ENCODE measurements around the gene EFHD1.
"Not testable (repeated sequence)": the region's sequence is repeated elsewhere in the genome, so short reads cannot be mapped to it uniquely, and the experiment has no call there.

Gene EFHD1

GRCh38 chr2:232707076-232707475 is 73.7 kb downstream of the EFHD1 start:
- DNase-seq: no peak
- H3K4me3 ChIP-seq (ENCODE audit: low read depth, low read length): no peak overlapping the region
- TF ChIP-seq, protein P1, sequence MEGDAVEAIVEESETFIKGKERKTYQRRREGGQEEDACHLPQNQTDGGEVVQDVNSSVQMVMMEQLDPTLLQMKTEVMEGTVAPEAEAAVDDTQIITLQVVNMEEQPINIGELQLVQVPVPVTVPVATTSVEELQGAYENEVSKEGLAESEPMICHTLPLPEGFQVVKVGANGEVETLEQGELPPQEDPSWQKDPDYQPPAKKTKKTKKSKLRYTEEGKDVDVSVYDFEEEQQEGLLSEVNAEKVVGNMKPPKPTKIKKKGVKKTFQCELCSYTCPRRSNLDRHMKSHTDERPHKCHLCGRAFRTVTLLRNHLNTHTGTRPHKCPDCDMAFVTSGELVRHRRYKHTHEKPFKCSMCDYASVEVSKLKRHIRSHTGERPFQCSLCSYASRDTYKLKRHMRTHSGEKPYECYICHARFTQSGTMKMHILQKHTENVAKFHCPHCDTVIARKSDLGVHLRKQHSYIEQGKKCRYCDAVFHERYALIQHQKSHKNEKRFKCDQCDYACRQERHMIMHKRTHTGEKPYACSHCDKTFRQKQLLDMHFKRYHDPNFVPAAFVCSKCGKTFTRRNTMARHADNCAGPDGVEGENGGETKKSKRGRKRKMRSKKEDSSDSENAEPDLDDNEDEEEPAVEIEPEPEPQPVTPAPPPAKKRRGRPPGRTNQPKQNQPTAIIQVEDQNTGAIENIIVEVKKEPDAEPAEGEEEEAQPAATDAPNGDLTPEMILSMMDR (IDR thresholded peaks at IDR 0.05; ENCODE audit: low read depth, low read length, missing control alignments): no peak
- no peaks in the 10 kb centered on the region for H3K27me3 ChIP-seq (replicated peaks)
- H3K36me3 ChIP-seq (replicated peaks): peaks cover 10% of the 10 kb centered on the region
- in situ Hi-C loops (cut with HindIII; ENCODE audit: low pct_ligation_motif_present, low sequenced_read_pairs): no loop called here
- H3K27ac ChIP-seq: no peak overlapping the region

GRCh38 chr2:232713505-232713904 is 80.1 kb downstream of the EFHD1 start:
- H3K36me3 ChIP-seq (replicated peaks): no peaks in the 10 kb centered on the region
- in situ Hi-C loops (cut with HindIII; ENCODE audit: low pct_ligation_motif_present, low sequenced_read_pairs): no loop called here
- H3K4me3 ChIP-seq (ENCODE audit: low read depth, low read length): no peak overlapping the region
- H3K27ac ChIP-seq: no peak overlapping the region
- H3K27me3 ChIP-seq (replicated peaks): no peaks in the 10 kb centered on the region
- DNase-seq: no peak
- TF ChIP-seq, protein P1 (IDR thresholded peaks at IDR 0.05; ENCODE audit: low read depth, low read length, missing control alignments): no peak

- DNase-seq: no peak
- Histone ChIP-seq H3K4me3 (ENCODE audit: low read depth, low read length) (no peak overlapping the region), H3K27ac (no peak overlapping the region), H3K27me3 (replicated peaks) (no peaks in the 10 kb centered on the region), H3K36me3 (replicated peaks) (no peaks in the 10 kb centered on the region)
- in situ Hi-C loops (cut with HindIII; ENCODE audit: low pct_ligation_motif_present, low sequenced_read_pairs): no loop called here
- TF ChIP-seq, protein P1 (IDR thresholded peaks at IDR 0.05; ENCODE audit: low read depth, low read length, missing control alignments): no peak
Measured at GRCh38 chr2:232714969-232715368, 81.6 kb downstream of the EFHD1 start.

GRCh38 chr2:232720056-232720455 is 86.7 kb downstream of the EFHD1 start:
- in situ Hi-C loops (cut with HindIII; ENCODE audit: low pct_ligation_motif_present, low sequenced_read_pairs); H3K36me3 ChIP-seq (replicated peaks); H3K27me3 ChIP-seq (replicated peaks); H3K27ac ChIP-seq; H3K4me3 ChIP-seq (ENCODE audit: low read depth, low read length); DNase-seq: not testable (repeated sequence)

DNA sequence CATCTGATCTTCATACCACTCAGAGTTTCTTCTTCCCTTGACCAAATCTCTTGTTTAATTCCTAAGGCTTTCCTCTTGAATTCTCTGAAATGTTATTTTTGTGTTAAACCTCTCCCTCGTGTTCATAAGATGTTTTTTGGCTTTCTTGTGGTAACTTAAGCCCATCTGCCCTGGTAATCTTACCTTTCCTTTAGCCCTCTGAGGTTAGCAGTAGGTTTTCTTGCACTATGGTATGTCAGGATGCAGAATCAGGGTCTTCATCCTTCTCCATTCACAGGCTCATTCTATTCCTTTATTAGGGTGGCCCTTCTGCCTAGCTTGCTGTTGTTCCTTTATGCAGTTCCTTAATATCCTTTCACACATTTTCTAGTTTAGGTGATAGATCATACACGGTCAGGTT is 87.9 kb downstream of the EFHD1 start:
- no peaks in the 10 kb centered on the region for H3K27me3 ChIP-seq (replicated peaks)
- H3K4me3 ChIP-seq (ENCODE audit: low read depth, low read length): no peak overlapping the region
- no peak overlapping the region for H3K27ac ChIP-seq
- peaks cover 3% of the 10 kb centered on the region for H3K36me3 ChIP-seq (replicated peaks)
- DNase-seq: no peak
- TF ChIP-seq, protein P1 (IDR thresholded peaks at IDR 0.05; ENCODE audit: low read depth, low read length, missing control alignments): no peak
- in situ Hi-C loops (cut with HindIII; ENCODE audit: low pct_ligation_motif_present, low sequenced_read_pairs): no loop called here

DNA sequence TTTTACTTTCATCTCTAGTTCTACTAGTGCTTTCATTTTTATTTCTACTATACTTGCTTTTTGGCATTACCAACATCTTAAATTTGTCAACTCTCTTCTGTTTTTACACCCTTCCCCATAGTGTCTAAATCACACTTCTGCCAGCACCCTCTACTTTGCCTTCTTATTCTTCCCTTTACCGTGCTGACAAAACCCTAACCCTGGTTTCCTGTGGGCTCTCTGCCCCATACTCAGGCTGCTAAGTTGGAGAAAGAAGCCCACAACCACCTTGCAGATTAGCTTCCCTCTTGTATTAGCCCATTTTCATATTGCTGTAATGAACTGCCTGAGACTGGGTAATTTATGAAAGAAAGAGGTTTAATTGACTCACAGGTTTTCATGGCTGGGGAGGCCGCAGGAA is 88.5 kb downstream of the EFHD1 start:
- Histone ChIP-seq H3K27ac (no peak overlapping the region), H3K27me3 (replicated peaks) (no peaks in the 10 kb centered on the region), H3K36me3 (replicated peaks) (peaks cover 3% of the 10 kb centered on the region), H3K4me3 (ENCODE audit: low read depth, low read length) (no peak overlapping the region)
- DNase-seq: no peak
- TF ChIP-seq, protein P1 (IDR thresholded peaks at IDR 0.05; ENCODE audit: low read depth, low read length, missing control alignments): no peak
- in situ Hi-C loops (cut with HindIII; ENCODE audit: low pct_ligation_motif_present, low sequenced_read_pairs): no loop called here

Measured in brain microvascular endothelial cell (primary cell).